GM12892 (cell line): ENCODE results near the gene HHIPL1.
A peak's percentile ranks its signal among the peaks of the same experiment; 100 is the strongest.
"Not testable (repeated sequence)": the region's sequence is repeated elsewhere in the genome, so short reads cannot be mapped to it uniquely, and the experiment has no call there.

Experiments used
- DNase-seq: peaks from one replicate; pipeline ENCODE4 v3.0.0; 2011; ENCODE audit not compliant: insufficient read length
- FAIRE-seq: peaks from 2 replicates; lab custom pipeline; 2011; peaks lifted over from hg19 to GRCh38; lab: Jason Lieb, UNC
- POLR2A ChIP-seq: IDR thresholded peaks from 2 replicates; pipeline ENCODE4 v1.6.1; 2011; ENCODE audit warnings: low read depth, low read length, control low read depth
- POLR2AphosphoS5 ChIP-seq: IDR thresholded peaks from 2 replicates; pipeline ENCODE4 v1.6.1; 2011; ENCODE audit warnings: low read depth, low read length, control low read depth
- TAF1 ChIP-seq: IDR thresholded peaks from 2 replicates; pipeline ENCODE4 v1.6.1; 2011; ENCODE audit warnings: low read depth, mild to moderate bottlenecking, control low read depth, low read length, borderline replicate concordance

Gene HHIPL1

DNA sequence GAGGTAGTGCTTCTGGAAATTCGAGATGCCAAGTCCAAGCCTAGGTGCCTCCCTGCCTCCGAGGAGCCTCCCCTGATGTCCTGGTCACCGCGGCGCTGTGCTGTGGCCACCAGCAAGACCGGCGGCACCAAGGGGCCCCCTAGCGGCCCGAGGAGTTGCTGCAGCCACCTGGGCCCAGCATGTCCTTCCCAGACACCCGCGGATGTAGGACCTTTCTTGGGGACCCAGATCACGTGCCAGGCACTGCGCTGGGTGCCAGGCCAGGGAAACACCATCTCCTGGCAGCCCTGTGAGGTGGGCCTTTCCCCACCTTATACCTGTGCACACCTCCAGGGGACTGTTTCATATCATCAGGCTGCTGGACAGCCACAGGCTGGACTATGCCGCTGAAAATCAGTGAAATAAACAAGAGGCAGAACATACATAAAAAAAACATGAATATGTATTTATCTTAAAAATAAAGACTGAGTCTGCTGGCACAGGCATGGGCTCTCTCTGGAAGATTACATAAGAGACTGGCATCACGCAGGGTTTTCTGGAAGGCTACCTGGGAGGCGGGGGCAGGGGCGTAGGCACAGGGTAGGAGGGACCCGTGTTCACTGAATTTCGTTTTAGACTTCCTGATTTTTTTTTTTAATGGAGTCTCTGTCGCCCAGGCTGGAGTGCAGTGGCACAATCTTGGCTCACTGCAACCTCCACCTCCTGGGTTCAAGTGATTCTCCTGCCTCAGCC is 15.9 kb upstream of the HHIPL1 start:
- DNase-seq (peak; percentile 78), FAIRE-seq (peak; percentile 71)
- TF ChIP-seq POLR2AphosphoS5 (no peak), TAF1 (no peak), POLR2A (no peak)

DNA sequence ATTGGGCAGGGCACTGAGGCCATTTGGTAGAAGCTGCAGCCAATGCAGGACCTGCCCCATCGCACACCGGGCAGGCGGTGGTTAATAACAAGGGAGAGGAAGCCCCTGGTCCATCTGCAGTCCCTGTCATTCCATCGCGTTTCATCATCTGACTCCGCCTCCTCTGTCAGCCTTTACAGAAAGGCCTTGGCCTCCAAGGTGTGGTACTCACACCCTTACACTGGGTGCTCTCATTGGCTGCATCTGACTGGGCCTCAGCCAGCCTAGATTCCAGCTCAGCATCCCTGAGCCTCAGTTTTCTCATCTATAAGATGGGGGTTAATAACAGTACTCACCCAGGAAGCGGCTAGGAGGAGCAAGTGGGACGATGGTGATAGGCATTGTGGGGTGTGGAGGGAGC is 14.7 kb upstream of the HHIPL1 start:
- TF ChIP-seq POLR2AphosphoS5 (no peak), TAF1 (no peak), POLR2A (no peak)
- no peak for DNase-seq
- no peak for FAIRE-seq

DNA sequence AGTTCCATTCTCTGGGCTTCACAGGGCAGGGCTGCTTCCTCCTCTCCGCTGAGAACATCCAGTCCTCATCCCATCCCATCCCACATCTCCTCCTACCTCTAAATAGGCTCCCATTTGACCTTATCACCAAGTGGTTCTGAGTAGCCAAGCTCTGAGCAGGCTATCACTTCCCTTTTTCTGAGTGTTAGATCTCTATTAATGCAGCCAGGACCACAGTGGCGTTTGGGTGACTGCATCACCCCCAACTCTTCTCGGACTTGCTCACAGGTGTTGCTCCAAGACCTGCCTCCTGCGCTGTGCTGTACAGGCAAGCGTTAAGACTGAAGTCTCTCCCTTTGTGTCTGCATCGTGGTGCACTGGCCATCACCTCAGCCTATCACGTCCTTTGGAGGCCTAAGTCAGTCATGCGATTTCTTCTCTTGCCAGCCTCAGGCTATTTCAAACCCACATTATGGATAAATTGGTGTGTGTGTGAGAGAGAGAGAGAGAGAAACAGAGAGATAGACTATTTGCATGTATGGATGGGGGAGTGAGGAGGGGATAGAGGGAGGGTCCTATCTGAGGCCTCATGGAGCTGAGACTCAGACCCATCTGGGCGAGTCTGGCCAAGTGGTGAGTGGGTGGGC is 12.4 kb upstream of the HHIPL1 start:
- TF ChIP-seq POLR2A = no peak
- TF ChIP-seq TAF1 = no peak
- TF ChIP-seq POLR2AphosphoS5 = no peak
- peak; percentile 9 for FAIRE-seq
- no peak for DNase-seq

DNA sequence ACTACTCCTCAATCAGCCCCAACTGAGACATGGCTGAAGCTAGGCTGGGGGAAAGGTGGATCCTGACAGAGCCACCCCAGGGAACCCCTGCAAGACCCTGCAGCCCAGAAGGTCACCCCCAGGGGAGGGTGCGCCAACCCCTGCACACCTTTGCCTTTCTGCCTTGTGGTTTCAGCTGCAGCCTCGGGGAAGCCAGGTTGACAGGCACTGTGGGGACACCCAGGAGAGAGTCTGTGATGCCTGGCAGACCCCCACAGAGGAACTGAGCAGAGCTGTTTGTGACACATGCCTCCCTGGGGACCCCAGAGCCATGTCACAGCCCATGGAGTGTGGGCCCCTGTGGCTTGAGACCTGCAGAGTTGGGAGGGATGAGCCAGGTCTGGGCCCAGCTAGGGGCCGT is 11.8 kb upstream of the HHIPL1 start:
- no peak for DNase-seq
- no peak for TF ChIP-seq POLR2A
- TF ChIP-seq TAF1 = no peak
- no peak for TF ChIP-seq POLR2AphosphoS5
- no peak for FAIRE-seq

DNA sequence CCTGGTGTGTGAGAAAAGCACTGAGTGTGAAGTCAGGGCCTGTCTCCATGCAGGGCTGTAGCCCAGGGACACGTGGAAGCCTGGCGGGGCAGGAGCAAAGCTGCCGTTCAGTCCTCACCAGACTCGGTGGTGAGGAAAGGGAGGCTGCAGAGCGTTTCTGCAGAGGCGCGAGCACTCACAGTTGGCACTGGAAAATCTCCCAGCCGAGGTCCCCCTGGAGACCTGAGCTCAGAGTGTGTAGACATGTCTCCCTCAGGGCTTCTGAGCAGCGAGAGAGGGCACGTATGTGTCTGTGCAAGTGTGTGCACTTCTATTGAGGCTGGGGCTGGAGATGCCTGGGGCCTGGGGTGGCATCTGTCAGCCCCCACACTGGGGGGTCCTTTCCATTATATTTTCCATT is 11.0 kb upstream of the HHIPL1 start:
- TF ChIP-seq TAF1 (no peak), POLR2AphosphoS5 (no peak), POLR2A (no peak)
- no peak for DNase-seq
- FAIRE-seq = no peak

DNA sequence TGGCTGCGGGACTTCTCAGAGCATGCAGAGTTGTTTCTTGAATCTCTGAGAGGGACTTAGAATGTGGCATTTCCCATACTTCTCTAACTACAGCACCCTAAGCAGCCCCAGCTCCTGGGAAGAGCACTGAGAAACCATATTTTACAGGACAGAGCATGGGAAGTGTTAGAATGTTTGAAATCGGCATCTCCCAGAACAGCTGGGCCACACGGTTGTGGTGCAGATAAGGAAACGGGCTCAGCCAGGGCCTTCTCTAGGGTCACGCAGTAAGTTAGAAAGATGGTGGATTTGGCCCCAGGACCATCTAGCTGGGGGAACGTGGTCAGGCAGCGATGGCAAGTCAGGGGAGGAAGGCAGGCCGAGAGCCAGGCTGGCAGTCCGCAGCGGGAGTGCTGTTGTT is 10.5 kb upstream of the HHIPL1 start:
- no peak for FAIRE-seq
- TF ChIP-seq TAF1 (no peak), POLR2AphosphoS5 (no peak), POLR2A (no peak)
- no peak for DNase-seq

DNA sequence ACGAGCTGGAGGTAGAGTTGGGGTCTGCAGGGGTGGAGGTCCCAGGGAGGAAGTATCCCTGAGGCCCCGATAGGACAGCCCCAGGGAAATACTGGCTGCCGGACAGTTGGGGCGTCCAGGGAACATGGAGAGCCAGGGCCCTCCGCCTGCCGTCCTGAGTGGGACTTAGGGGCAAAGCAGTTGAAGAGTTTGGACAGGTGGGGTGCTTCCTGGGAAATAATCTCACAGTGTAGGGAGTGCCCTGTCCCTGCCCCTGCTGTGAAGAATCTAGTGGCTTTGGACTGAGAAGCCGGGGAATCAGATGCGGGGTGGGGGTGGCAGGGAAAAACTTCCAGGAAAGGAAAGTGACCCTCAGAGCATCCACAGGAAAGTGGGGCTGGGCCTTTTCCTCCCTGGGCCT is 9.8 kb upstream of the HHIPL1 start:
- no peak for DNase-seq
- FAIRE-seq = no peak
- TF ChIP-seq POLR2A = no peak
- no peak for TF ChIP-seq TAF1
- TF ChIP-seq POLR2AphosphoS5 = no peak

DNA sequence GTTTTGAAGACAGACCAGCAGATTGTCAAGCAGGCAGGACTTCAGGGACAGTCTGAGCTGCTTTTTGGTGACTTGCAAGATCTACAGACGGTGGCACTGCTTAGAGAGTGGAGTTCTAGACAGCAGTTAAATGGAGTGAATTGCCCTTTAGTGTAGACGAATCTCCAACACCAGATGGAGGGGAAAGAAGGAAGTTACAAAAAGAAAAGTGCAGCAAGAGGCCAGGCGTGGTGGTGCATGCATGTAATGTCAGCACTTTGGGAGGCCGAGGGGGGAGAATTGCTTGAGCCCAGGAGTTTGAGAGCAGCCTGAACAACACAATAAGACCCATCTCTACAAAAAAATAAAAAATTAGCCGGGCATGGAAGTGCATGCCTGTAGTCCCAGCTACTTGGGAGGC is 8.4 kb upstream of the HHIPL1 start:
- no peak for DNase-seq
- FAIRE-seq = no peak
- TF ChIP-seq POLR2A (no peak), POLR2AphosphoS5 (no peak), TAF1 (no peak)

DNA sequence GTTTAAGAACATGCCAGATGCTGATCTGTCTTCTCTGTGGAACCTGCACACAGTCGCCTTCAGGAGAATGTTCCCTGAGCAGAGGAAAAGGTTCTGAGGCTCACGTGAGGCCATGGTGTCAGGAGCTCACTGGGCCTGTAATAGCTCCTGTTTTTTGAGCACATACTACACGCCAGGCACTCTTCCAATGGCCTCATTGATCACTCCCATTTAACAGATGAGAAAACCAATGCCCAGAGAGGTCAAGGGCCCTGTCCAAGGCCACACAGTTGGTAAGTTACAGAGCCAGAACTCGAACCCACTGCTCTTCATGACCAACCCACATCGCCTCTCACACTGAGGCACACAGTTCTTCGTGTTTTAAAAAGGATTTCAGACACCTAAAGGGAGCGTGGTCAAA is 7.3 kb upstream of the HHIPL1 start:
- FAIRE-seq (no peak), DNase-seq (no peak)
- TF ChIP-seq TAF1 (no peak), POLR2AphosphoS5 (no peak), POLR2A (no peak)

DNA sequence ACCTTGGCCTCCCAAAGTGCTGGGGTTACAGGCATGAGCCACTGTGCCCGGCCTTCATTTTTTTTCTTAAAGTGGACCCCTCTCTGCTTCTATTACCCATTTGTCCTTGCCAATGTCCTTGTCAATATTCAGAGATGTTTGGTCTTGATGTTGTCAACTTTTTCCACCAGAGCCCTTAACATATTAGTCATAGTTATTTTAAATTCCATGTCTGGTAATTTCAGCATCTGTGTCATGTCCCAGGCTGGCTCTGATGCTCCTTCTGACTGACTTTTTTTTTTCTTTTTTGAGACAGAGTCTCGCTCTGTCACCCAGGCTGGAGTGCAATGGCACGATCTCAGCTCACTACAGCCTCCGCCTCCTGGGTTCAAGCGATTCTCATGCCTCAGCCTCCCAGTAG is 2.2 kb upstream of the HHIPL1 start:
- FAIRE-seq, DNase-seq: not testable (repeated sequence)

DNA sequence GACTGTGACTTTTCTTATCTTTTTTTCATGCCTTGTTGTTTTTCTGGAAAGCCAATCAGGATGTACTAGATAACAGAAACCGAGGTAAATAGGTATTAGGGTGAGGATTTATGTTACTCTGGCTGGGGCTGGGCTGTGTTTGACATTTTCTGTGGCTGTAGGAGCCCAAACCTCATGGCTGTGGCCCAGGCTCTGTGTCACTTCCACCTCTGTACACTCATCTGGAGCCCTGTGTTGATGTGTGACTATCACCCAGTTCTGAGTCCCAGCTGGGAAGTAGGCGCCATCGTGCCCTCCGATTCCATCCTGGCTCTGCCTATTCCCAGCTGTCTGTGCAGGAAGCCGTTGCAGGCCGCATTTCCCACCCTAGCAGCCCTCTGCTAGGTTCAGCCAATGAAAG is 1.6 kb upstream of the HHIPL1 start:
- no peak for FAIRE-seq
- DNase-seq = no peak
- TF ChIP-seq POLR2AphosphoS5 = no peak
- no peak for TF ChIP-seq TAF1
- no peak for TF ChIP-seq POLR2A

DNA sequence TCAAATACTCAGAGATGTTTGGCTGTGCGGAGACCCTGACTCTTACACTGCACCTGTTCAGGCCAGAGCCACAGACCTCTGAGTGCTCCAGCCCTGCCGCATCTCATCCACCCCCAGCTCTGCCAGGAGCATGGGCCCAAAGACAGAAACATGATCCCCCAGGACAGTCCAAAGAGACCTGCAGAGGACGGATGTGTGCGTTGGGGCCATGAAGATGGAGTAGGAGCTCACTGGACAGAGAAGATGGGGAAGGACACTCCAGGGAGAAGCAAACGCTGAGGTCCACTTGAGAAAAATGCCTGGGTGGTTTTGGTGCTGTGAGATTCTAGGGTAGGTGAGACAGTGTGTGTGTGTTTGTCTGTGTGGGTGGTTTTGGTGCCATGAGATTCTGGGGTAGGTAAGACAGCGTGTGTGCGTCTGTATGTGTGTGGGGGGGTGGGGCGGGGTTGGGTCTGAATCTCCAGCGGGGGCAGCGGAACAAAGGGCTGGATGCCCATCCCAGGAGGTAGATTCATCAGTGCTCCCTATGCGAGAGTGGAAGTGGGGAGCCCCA is 818 bp upstream of the HHIPL1 start:
- no peak for FAIRE-seq
- TF ChIP-seq POLR2A (no peak), TAF1 (no peak), POLR2AphosphoS5 (no peak)
- DNase-seq = no peak

DNA sequence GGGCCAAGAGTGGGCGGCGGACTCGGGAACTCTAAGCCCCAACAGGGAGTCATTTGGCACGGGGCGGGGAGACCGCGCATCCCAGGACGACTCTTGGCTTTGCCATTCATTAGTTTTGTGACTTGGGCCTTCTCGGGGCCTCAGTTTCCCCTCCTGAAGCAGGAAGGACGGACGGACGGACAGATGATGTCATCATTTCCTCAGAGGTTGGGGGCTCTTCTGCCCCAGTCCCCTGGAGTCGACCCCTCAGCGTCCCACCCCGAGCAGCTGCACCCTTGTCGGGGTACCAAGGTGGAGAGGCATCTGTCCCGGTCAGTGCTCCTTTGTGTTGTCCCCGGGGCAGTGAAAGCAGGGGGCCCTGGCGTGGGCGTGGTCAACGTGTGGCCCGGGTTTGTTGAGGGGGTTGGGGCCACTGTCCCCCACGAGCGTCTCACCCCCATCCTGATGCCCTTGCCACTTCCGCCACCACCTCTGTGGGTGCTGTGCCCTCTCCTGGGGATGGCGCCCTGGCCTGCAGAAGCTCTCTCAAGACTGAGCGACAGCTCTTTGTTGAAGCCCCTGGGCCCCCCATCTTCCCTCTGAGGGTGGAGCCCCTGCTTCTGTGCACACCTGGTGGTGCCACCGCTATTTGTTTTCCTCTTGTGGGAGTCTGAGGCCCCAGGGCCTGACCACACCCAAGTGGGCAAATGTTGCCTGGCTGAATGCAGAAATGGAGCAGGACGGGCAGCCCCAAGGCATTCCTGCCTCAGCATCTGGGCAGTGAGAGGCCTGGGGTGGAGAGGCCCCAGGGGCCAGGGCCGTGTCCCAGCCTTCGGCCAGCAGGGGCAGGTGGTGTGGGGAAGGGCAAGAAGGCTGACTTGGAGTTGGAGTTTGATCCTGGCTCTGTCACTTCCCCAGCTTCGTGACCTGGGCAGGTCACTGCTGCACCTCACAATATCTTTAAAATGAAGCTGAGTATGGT is 896 bp downstream of the HHIPL1 start:
- DNase-seq (no peak), FAIRE-seq (no peak)
- TF ChIP-seq TAF1 (no peak), POLR2AphosphoS5 (no peak), POLR2A (no peak)
